A549 (cell line): ENCODE measurements around the gene DNMT1. TPM values are rescaled to one million over a fixed set of nuclear protein-coding genes. Genes with fewer than 3 reads are reported as not detected.
"Not testable (repeated sequence)": the region's sequence is repeated elsewhere in the genome, so short reads cannot be mapped to it uniquely, and the experiment has no call there.

Experiments
- ATAC-seq, 2 experiments: fragments of 200-7000 bp in 1 of 2; fragments of >200 bp in 1 of 2; cut with Nextera tagmentation in 1 of 2; cut with Tn5 transposase in 1 of 2; 3 replicates each; pipeline versions ENCODE4 v1.8.0 to v1.9.1; 2018 to 2020; ENCODE audit warnings: mild to moderate bottlenecking in 1 of 2, moderate library complexity in 1 of 2
- CTCF ChIA-PET: fragments of 300-600 bp; sonication (Branson Sonifier 250); formaldehyde crosslinking; extraction: SDS; loops from one replicate; lab custom pipeline; 2021; ENCODE audit warnings: antibody characterized with exemption, inconsistent platforms; lab: Yijun Ruan, JAX
- POLR2A ChIA-PET: fragments of 350-600 bp; formaldehyde crosslinking; extraction: SDS; loops from one replicate; lab custom pipeline; 2021; ENCODE audit warnings: antibody characterized with exemption, inconsistent platforms; lab: Yijun Ruan, JAX
- DNase-seq, 2 experiments: peaks; one replicate each; pipeline versions ENCODE4 v3.0.0 to v3.0.0-alpha.2; 2011 to 2016; ENCODE audit warnings: low read depth in 1 of 2, low spot score in 1 of 2
- FAIRE-seq: peaks from 2 replicates; lab custom pipeline; 2011; peaks lifted over from hg19 to GRCh38; lab: Jason Lieb, UNC
- H3K27ac ChIP-seq, 2 experiments: fragments of >200 bp; sonication (Bioruptor Twin); formaldehyde crosslinking; 3 replicates each; pipeline ENCODE4 v1.5.1; 2016 to 2017
- H3K4me1 ChIP-seq: fragments of >200 bp; sonication (Bioruptor Twin); formaldehyde crosslinking; 3 replicates; pipeline ENCODE4 v1.6.1; 2016
- H3K4me2 ChIP-seq: fragments of >200 bp; sonication (Bioruptor Twin); formaldehyde crosslinking; 3 replicates; pipeline ENCODE4 v1.6.1; 2016
- H3K4me3 ChIP-seq: fragments of >200 bp; sonication (Bioruptor Twin); formaldehyde crosslinking; 3 replicates; pipeline ENCODE4 v1.5.1; 2016
- H3K9me3 ChIP-seq: fragments of >200 bp; sonication (Bioruptor Twin); formaldehyde crosslinking; 3 replicates; pipeline ENCODE4 v1.6.1; 2016
- CBX2 ChIP-seq: fragments of 200-600 bp; sonication (generic); IDR thresholded peaks from 2 replicates; pipeline ENCODE4 v1.6.1; 2016; ENCODE audit warnings: low read depth, mild to moderate bottlenecking, borderline replicate concordance
- CBX8 ChIP-seq: fragments of 200-600 bp; sonication (generic); IDR thresholded peaks from 2 replicates; pipeline ENCODE4 v1.6.1; 2016
- CEBPB ChIP-seq, 2 experiments: fragments of >200 bp in 1 of 2; sonication (Bioruptor Twin) in 1 of 2; formaldehyde crosslinking in 1 of 2; IDR thresholded peaks; 2 replicates each; pipeline ENCODE4 v1.6.1; 2012 to 2016
- CHD2 ChIP-seq: fragments of 150-350 bp; IDR thresholded peaks from 2 replicates; pipeline ENCODE4 v1.6.1; 2014; ENCODE audit warnings: low read length; ENCODE audit not compliant: partially characterized antibody
- EHF ChIP-seq: fragments of 250-450 bp; sonication (Bioruptor Pico); IDR thresholded peaks from 2 replicates; pipeline ENCODE4 v1.5.0; 2020; ENCODE audit warnings: mild to moderate bottlenecking
- EHMT2 ChIP-seq: fragments of 200-600 bp; sonication (generic); IDR thresholded peaks from 2 replicates; pipeline ENCODE4 v1.6.1; 2016; ENCODE audit warnings: antibody characterized with exemption, low read depth, mild to moderate bottlenecking, moderate library complexity
- FOSL2 ChIP-seq, 2 experiments: fragments of 450-650 bp in 1 of 2; fragments of >200 bp in 1 of 2; sonication (Bioruptor Twin) in 1 of 2; formaldehyde crosslinking; IDR thresholded peaks; 2 replicates each; pipeline versions ENCODE4 v1.5.0 to v1.6.1; 2016 to 2020; ENCODE audit warnings: mild to moderate bottlenecking in 1 of 2, moderate library complexity in 1 of 2
- HEYL ChIP-seq: fragments of 250-450 bp; sonication (Bioruptor Pico); IDR thresholded peaks from 2 replicates; pipeline ENCODE4 v1.8.0; 2021; ENCODE audit warnings: mild to moderate bottlenecking, moderate library complexity
- HOXB13 ChIP-seq: fragments of 250-450 bp; sonication (Bioruptor Pico); IDR thresholded peaks from 2 replicates; pipeline ENCODE4 v1.5.0; 2020; ENCODE audit warnings: low read depth, mild to moderate bottlenecking, moderate library complexity
- KDM5A ChIP-seq: fragments of 200-600 bp; sonication (generic); IDR thresholded peaks from 2 replicates; pipeline ENCODE4 v1.6.1; 2016; ENCODE audit warnings: antibody characterized with exemption, mild to moderate bottlenecking
- MAFK ChIP-seq: fragments of 450-650 bp; IDR thresholded peaks from 2 replicates; pipeline ENCODE4 v1.6.1; 2014; ENCODE audit not compliant: partially characterized antibody
- MYC ChIP-seq: IDR thresholded peaks from 2 replicates; pipeline ENCODE4 v1.6.1; 2012; ENCODE audit warnings: mild to moderate bottlenecking, inconsistent platforms, low read length, improper control_type of control experiment, borderline replicate concordance
- NFE2L2 ChIP-seq: fragments of 150-350 bp; conservative IDR thresholded peaks from 2 replicates; pipeline ENCODE4 v1.6.1; 2014; ENCODE audit warnings: low read length
- NR3C1 ChIP-seq: fragments of >200 bp; sonication (Bioruptor Twin); formaldehyde crosslinking; IDR thresholded peaks from 3 replicates; pipeline ENCODE4 v1.6.1; 2017
- RARB ChIP-seq: fragments of 250-450 bp; sonication (Bioruptor Pico); IDR thresholded peaks from 2 replicates; pipeline ENCODE4 v1.8.0; 2021; ENCODE audit warnings: mild to moderate bottlenecking, moderate library complexity
- RCOR1 ChIP-seq: fragments of 150-350 bp; IDR thresholded peaks from 2 replicates; pipeline ENCODE4 v1.6.1; 2014; ENCODE audit warnings: antibody characterized with exemption, low read length, low read depth
- SREBF2 ChIP-seq: fragments of 450-650 bp; IDR thresholded peaks from 2 replicates; pipeline ENCODE4 v1.6.1; 2014; ENCODE audit warnings: mild to moderate bottlenecking, moderate library complexity
- TFCP2L1 ChIP-seq: fragments of 250-450 bp; sonication (Bioruptor Pico); IDR thresholded peaks from 2 replicates; pipeline ENCODE4 v1.5.0; 2021; ENCODE audit warnings: mild to moderate bottlenecking
- ZNF302 ChIP-seq: fragments of 250-450 bp; sonication (Bioruptor Pico); IDR thresholded peaks from 2 replicates; pipeline ENCODE4 v1.9.0; 2021; ENCODE audit warnings: inconsistent platforms, mild to moderate bottlenecking, moderate library complexity
- WGBS: methylation state at CpG from one replicate; pipeline ENCODE4 v1.1.6; 2017; ENCODE audit errors: missing lambda C conversion rate; 5-methylcytosine and 5-hydroxymethylcytosine counted together
- polyA plus RNA-seq, 4 experiments: library from polyadenylated mRNA; depleted of rRNA in 3 of 4; stranded (reverse); fragments of >200 nt; fragmentation: RNase III in 1 of 4; extraction: RNeasy Plus Mini Kit Qiagen cat#74134 plus additional on column Dnase treatment in 1 of 4; gene quantifications; 2 replicates in 3 of 4; 3 replicates in 1 of 4; pipeline ENCODE4 v1.2.3, GENCODE V29; 2011 to 2017
- TF ChIP-seq, protein P1 (sequence below): IDR thresholded peaks from 2 replicates; pipeline ENCODE4 v1.6.1; 2012
- TF ChIP-seq, protein P2 (sequence below): fragments of 250-450 bp; sonication (Bioruptor Pico); IDR thresholded peaks from 2 replicates; pipeline ENCODE4 v1.5.0; 2020; ENCODE audit warnings: low read depth, mild to moderate bottlenecking, moderate library complexity
- TF ChIP-seq, protein P3 (sequence below): fragments of >200 bp; sonication (Bioruptor Twin); formaldehyde crosslinking; IDR thresholded peaks from 3 replicates; pipeline ENCODE4 v1.6.1; 2016
- TF ChIP-seq, protein P4 (sequence below): fragments of 250-450 bp; sonication (Bioruptor Pico); IDR thresholded peaks from 2 replicates; pipeline ENCODE4 v1.5.0; 2021; ENCODE audit warnings: mild to moderate bottlenecking, moderate library complexity, borderline replicate concordance

DNMT1 gene
- polyA plus RNA-seq, 2 of the 4 experiments (the other 2 are of a cell fraction) = 85.2 to 86.2 TPM

DNA sequence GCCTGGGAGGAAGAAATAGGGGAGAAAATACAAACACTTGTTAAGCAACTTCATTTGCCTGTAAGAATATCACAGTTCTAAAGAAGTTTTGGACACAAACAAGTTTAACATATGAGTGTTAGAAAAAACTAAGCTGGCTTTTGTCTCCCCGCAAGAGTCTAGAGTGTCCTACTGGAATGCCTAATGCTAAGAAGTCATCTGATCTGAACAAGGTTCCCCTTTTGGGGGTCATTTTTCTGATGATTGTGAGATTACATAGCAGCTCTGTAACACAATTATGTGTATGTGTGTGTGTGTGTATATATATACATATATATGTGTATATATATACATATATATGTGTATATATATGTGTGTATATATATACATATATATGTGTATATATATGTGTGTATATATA lies 12.7 kb downstream of the DNMT1 start (continued):
- TF ChIP-seq, protein P1, sequence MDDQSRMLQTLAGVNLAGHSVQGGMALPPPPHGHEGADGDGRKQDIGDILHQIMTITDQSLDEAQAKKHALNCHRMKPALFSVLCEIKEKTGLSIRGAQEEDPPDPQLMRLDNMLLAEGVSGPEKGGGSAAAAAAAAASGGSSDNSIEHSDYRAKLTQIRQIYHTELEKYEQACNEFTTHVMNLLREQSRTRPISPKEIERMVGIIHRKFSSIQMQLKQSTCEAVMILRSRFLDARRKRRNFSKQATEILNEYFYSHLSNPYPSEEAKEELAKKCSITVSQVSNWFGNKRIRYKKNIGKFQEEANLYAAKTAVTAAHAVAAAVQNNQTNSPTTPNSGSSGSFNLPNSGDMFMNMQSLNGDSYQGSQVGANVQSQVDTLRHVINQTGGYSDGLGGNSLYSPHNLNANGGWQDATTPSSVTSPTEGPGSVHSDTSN = no peak
- TF ChIP-seq FOSL2 (IDR thresholded peaks at IDR 0.05) (no peak), FOSL2 (CRISPR knock-in tag; IDR thresholded peaks at IDR 0.05) (no peak)

DNA sequence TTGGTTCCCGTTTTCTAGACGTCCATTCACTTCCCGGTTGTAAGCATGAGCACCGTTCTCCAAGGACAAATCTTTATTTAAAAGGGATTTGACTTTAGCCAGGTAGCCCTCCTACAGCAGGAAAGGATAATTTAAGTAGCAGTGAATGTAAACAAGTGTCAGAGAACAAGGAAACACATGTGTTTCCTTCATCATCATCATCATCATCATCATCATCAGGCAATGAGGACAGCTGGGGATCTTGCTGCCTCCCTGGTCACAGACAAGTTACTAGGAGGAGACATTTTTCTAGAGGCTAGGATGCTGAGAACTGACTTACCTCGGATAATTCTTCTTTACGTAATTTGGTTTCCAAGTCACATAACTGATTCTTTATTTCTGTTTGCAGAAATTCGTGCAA lies 14.3 kb downstream of the DNMT1 start:
- H3K4me2 ChIP-seq = no peak overlapping the region
- no peak overlapping the region for H3K4me3 ChIP-seq
- ATAC-seq (no peak), FAIRE-seq (no peak), DNase-seq (no peak)
- WGBS = 95% methylated on average over 7 of the region's 7 CpGs
- H3K27ac ChIP-seq = no peak overlapping the region
- no peaks in the 10 kb centered on the region for H3K4me1 ChIP-seq
- TF ChIP-seq EHMT2 = no peak
- TF ChIP-seq FOSL2 (IDR thresholded peaks at IDR 0.05) = no peak
- no peak for TF ChIP-seq FOSL2 (CRISPR knock-in tag; IDR thresholded peaks at IDR 0.05)
- no peak for TF ChIP-seq KDM5A
- TF ChIP-seq MAFK = no peak
- no peaks in the 10 kb centered on the region for H3K9me3 ChIP-seq
- ChIA-PET POLR2A (no interaction called here), CTCF (interaction anchor here (1.0 to 1.8 kb wide), 2 partner anchors 32 to 70 kb away, joined by 3 to 4 read pairs; no protein-coding TSS in a partner anchor)

DNA sequence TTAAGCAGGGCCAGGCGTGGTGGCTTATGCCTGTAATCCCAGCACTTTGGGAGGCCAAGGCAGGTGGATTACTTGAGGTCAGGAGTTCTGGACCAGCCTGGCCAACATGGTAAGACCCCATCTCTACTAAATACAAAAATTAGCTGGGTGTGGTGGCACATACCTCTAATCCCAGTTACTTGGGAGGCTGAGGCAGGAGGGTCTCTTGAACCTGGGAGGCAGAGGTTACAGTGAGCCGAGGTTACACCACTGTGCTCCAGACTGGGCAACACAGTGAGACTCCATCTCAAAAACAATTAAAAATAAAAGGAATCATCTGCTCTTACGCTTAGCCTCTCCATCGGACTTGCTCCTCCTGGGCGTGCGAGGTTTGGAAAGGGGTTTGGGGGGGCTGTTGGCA lies 14.7 kb downstream of the DNMT1 start:
- CTCF ChIA-PET = interaction anchor here (1.0 kb wide), 1 partner anchor 31 kb away, joined by 3 read pairs; no protein-coding TSS in a partner anchor
- H3K4me2 ChIP-seq, H3K27ac ChIP-seq, H3K4me3 ChIP-seq, H3K9me3 ChIP-seq, DNase-seq, ATAC-seq, H3K4me1 ChIP-seq, POLR2A ChIA-PET, FAIRE-seq: not testable (repeated sequence)
- WGBS = 97% methylated on average over 6 of the region's 6 CpGs

DNA sequence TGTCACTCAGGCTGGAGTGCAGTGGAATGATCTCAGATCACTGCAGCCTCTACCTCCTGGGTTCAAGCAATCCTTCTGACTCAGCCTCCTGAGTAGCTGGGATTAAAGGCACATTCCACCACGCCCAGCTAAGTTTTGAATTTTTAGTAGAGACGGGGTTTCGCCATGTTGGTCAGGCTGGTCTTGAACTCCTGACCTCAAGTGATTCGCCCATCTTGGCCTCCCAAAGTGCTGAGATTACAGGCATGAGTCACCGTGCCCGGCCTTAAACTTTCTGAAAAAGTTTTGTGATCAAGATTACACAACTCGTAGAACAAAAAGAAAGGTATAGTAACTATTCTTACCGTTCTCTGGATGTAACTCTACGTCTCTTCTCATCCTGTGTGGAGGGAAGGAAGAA lies 21.2 kb downstream of the DNMT1 start:
- Histone ChIP-seq H3K4me2 (no peak overlapping the region), H3K27ac (no peak overlapping the region), H3K4me1 (0 out of 3 replicates have a peak, but pooled peaks cover 7% of the 10 kb centered on the region), H3K9me3 (no peaks in the 10 kb centered on the region), H3K4me3 (no peak overlapping the region)
- FAIRE-seq (no peak), DNase-seq (peak in 1 of 2 experiments; percentile 37), ATAC-seq (no peak)
- CTCF ChIA-PET = no interaction called here
- 53% methylated on average over 9 of the region's 9 CpGs for whole genome bisulfite sequencing
- TF ChIP-seq HEYL (no peak), MYC (no peak), CBX8 (no peak), CHD2 (no peak), RARB (CRISPR knock-in tag) (no peak), FOSL2 (IDR thresholded peaks at IDR 0.05) (no peak), FOSL2 (CRISPR knock-in tag; IDR thresholded peaks at IDR 0.05) (peak; percentile 58), HOXB13 (CRISPR knock-in tag) (no peak), CEBPB (IDR thresholded peaks at IDR 0.05) (peak in 1 of 2 experiments; percentile 27; a peak in 1 of 4 replicates), TFCP2L1 (CRISPR knock-in tag) (no peak)
- TF ChIP-seq, protein P2, sequence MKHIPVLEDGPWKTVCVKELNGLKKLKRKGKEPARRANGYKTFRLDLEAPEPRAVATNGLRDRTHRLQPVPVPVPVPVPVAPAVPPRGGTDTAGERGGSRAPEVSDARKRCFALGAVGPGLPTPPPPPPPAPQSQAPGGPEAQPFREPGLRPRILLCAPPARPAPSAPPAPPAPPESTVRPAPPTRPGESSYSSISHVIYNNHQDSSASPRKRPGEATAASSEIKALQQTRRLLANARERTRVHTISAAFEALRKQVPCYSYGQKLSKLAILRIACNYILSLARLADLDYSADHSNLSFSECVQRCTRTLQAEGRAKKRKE (CRISPR knock-in tag) = no peak
- POLR2A ChIA-PET = no interaction called here

DNA sequence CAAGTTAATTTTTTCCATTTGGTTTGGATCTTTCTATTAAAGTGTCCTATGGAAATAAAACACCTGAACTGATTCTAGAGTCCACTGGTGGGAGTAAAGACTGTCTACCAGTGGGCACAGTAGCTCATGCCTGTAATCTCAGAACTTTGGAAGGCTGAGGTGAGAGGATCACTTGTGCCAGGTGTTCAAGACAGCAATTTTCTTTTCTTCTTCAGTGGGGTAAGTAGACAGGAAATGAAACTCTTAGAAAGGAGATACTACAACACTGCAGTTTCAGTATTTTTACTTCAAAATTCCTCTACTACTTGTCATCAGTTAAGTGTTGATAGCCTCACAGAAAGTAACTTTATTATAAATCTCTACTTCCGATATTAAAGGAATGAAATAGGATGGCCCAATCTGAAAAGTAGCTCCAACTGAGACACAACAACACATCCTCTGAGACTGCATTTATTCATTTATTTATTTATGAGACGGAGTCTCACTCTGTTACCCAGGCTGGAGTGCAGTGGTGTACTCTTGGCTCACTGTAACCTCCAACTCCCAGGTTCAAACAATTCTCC lies 26.3 kb downstream of the DNMT1 start:
- WGBS = 93% methylated on average over 2 of the region's 2 CpGs
- H3K4me1 ChIP-seq = 0 out of 3 replicates have a peak, but pooled peaks cover under 1% of the 10 kb centered on the region
- FAIRE-seq (no peak), ATAC-seq (no peak), DNase-seq (no peak)
- CTCF ChIA-PET = interaction anchor here (1.1 to 1.6 kb wide), 2 partner anchors 23 to 248 kb away, joined by 3 read pairs; no protein-coding TSS in a partner anchor
- POLR2A ChIA-PET = no interaction called here
- H3K27ac ChIP-seq = no peak overlapping the region
- H3K4me3 ChIP-seq = no peak overlapping the region
- no peaks in the 10 kb centered on the region for H3K9me3 ChIP-seq
- no peak overlapping the region for H3K4me2 ChIP-seq
- TF ChIP-seq, protein P3, sequence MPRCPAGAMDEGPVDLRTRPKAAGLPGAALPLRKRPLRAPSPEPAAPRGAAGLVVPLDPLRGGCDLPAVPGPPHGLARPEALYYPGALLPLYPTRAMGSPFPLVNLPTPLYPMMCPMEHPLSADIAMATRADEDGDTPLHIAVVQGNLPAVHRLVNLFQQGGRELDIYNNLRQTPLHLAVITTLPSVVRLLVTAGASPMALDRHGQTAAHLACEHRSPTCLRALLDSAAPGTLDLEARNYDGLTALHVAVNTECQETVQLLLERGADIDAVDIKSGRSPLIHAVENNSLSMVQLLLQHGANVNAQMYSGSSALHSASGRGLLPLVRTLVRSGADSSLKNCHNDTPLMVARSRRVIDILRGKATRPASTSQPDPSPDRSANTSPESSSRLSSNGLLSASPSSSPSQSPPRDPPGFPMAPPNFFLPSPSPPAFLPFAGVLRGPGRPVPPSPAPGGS = no peak
- TF ChIP-seq CHD2 (no peak), EHF (CRISPR knock-in tag) (no peak), ZNF302 (no peak), SREBF2 (no peak), RCOR1 (no peak), RARB (CRISPR knock-in tag) (no peak), CBX2 (no peak), CEBPB (IDR thresholded peaks at IDR 0.05) (no peak), NFE2L2 (no peak), HEYL (no peak), NR3C1 (no peak)
- TF ChIP-seq, protein P4, sequence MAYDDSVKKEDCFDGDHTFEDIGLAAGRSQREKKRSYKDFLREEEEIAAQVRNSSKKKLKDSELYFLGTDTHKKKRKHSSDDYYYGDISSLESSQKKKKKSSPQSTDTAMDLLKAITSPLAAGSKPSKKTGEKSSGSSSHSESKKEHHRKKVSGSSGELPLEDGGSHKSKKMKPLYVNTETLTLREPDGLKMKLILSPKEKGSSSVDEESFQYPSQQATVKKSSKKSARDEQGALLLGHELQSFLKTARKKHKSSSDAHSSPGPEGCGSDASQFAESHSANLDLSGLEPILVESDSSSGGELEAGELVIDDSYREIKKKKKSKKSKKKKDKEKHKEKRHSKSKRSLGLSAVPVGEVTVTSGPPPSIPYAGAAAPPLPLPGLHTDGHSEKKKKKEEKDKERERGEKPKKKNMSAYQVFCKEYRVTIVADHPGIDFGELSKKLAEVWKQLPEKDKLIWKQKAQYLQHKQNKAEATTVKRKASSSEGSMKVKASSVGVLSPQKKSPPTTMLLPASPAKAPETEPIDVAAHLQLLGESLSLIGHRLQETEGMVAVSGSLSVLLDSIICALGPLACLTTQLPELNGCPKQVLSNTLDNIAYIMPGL = no peak
